ENCODE measurements around the gene TBX18. TPM values are rescaled to one million over a fixed set of nuclear protein-coding genes. Genes with fewer than 3 reads are reported as not detected.

Gene TBX18
- total and polyA plus RNA-seq, 5 donors: 5.7 to 10.4 (median 9.1) TPM

DNA sequence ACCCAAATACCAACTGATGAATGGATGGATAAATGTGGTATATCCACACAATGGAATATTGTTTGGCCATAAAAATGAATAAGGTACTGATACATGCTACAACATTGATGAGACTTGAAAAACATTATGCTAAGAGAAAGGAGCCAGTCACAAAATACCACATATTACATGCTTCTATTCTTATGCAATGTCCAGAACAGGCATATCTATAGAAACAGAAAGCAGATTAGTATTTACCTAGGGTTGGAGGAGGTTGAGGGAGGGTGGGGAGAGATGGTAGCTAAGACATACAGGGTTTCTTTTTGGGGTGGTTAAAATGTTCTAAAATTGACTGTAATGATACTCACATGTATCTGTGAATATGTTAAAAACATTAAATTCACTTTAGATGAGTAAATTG lies 24.8 kb upstream of the TBX18 start:
- DNase-seq (no peak), ATAC-seq (no peak)
- intact Hi-C loops (cut with DNase I): no loop called here
- H3K4me1 ChIP-seq (ENCODE audit: control insufficient read depth, insufficient read depth, low read length): no peaks in the 10 kb centered on the region
- no peak overlapping the region for H3K27ac ChIP-seq (ENCODE audit: low read length)
- no peaks in the 10 kb centered on the region for H3K27me3 ChIP-seq (ENCODE audit: control insufficient read depth, insufficient read depth)
- H3K9me3 ChIP-seq (ENCODE audit: control insufficient read depth, low read length): no peaks in the 10 kb centered on the region
- no peak overlapping the region for H3K4me3 ChIP-seq (ENCODE audit: low read length)

DNA sequence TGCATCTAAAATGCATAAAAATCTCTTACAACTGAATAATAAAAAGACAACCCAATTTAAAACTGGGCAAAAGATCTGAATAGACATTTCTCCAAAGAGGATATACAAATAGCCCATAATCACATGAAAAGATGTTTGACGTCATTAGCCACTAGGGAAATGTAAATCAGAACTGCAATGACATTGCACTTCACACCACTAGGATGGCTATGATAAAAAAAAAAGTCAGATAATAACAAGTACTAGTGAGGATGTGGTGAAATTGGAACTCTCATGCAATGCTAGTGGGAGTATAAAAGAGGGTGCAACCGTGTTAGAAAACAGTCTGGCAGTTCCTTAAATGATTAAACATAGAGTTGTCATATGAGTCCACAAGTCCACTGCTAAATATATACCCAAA lies 24.3 kb upstream of the TBX18 start:
- ATAC-seq (no peak), DNase-seq (no peak)
- Histone ChIP-seq H3K9me3 (ENCODE audit: control insufficient read depth, low read length) (no peaks in the 10 kb centered on the region), H3K27me3 (ENCODE audit: control insufficient read depth, insufficient read depth) (no peaks in the 10 kb centered on the region), H3K4me1 (ENCODE audit: control insufficient read depth, insufficient read depth, low read length) (no peaks in the 10 kb centered on the region), H3K27ac (ENCODE audit: low read length) (no peak overlapping the region), H3K4me3 (ENCODE audit: low read length) (no peak overlapping the region)
- intact Hi-C loops (cut with DNase I): no loop called here
- WGBS: 53% methylated on average over 2 of the region's 2 CpGs

DNA sequence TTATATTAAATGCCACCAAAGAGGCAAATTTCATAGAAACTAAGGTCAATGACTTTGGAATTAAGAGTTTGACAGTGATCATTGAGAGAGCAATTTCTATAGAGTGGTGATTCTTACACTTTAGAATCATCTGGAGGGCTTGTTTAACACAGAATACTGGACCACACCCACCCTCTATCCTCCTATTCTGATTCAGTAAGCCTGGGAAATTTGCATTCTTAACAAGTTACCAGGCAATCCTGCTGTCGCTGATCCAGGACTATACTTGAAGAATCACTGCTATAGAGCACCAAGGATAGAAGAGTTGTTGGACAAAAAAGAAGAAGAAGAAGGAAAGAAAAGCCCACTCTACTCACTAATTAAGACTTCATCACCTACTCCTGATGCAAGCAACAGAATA lies 21.3 kb upstream of the TBX18 start:
- ATAC-seq (no peak), DNase-seq (no peak)
- H3K9me3 ChIP-seq (ENCODE audit: control insufficient read depth, low read length): no peaks in the 10 kb centered on the region
- intact Hi-C loops (cut with DNase I): no loop called here
- no peak overlapping the region for H3K4me3 ChIP-seq (ENCODE audit: low read length)
- no peaks in the 10 kb centered on the region for H3K27me3 ChIP-seq (ENCODE audit: control insufficient read depth, insufficient read depth)
- H3K27ac ChIP-seq (ENCODE audit: low read length): no peak overlapping the region
- H3K4me1 ChIP-seq (ENCODE audit: control insufficient read depth, insufficient read depth, low read length): no peaks in the 10 kb centered on the region
- WGBS: 25% methylated on average over 1 of the region's 1 CpG

DNA sequence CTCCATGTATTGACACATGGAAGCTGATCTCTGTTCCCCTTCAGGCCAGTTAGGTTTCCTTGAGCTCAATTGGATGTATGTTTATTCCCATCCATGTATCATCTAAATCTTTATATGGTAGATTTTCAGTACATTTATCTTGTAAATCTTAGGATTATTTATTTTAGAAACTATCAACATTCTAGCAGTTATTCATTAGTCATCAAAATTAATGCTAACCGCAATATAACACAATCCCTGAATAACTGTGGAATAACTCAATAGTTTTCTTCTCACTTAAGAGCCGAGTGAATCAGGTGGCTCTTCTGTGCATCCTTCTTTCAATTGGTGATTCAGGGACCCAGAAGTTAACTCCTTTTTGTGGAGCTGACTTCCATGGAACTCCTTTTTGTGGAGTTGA lies 15.5 kb upstream of the TBX18 start:
- ATAC-seq: no peak
- Histone ChIP-seq H3K9me3 (ENCODE audit: control insufficient read depth, low read length) (no peaks in the 10 kb centered on the region), H3K27me3 (ENCODE audit: control insufficient read depth, insufficient read depth) (no peaks in the 10 kb centered on the region), H3K27ac (ENCODE audit: low read length) (no peak overlapping the region), H3K4me3 (ENCODE audit: low read length) (no peak overlapping the region), H3K4me1 (ENCODE audit: control insufficient read depth, insufficient read depth, low read length) (no peaks in the 10 kb centered on the region)
- WGBS: 92% methylated on average over 2 of the region's 2 CpGs
- intact Hi-C loops (cut with DNase I): loop anchor here in 1 of 4 donors (10.0 kb wide), 1 partner anchor 355 kb away; no protein-coding TSS in a partner anchor
- no peak for DNase-seq

DNA sequence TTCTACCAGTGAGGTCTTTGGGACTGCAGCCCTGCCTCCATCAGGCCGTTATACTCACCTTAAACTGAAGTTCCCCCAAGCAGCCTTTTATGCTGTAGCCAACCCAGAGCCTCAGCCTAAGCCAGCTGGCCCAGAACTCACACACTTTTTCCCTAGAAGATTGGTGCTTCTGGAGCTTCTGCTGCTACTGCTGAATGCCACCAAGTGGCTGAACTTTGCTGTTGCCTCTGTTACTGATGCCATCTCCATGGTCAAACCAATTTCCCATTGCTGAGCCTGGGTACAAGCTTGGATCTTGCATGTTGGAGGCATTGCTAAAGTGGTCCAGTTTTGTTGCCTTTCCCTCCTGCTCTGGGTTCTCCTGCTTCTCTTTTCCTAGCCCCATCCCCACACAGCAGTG lies 15.0 kb upstream of the TBX18 start:
- WGBS: 58% methylated on average over 1 of the region's 1 CpG
- Histone ChIP-seq H3K4me3 (ENCODE audit: low read length) (no peak overlapping the region), H3K27ac (ENCODE audit: low read length) (no peak overlapping the region), H3K4me1 (ENCODE audit: control insufficient read depth, insufficient read depth, low read length) (no peaks in the 10 kb centered on the region), H3K9me3 (ENCODE audit: control insufficient read depth, low read length) (no peaks in the 10 kb centered on the region), H3K27me3 (ENCODE audit: control insufficient read depth, insufficient read depth) (no peaks in the 10 kb centered on the region)
- ATAC-seq (no peak), DNase-seq (no peak)
- intact Hi-C loops (cut with DNase I): loop anchor here in 1 of 4 donors (10.0 kb wide), 1 partner anchor 355 kb away; no protein-coding TSS in a partner anchor

GRCh38 chr6:84777888-84778287 lies 13.5 kb upstream of the TBX18 start:
- WGBS: 70% methylated on average over 1 of the region's 1 CpG
- H3K27ac ChIP-seq (ENCODE audit: low read length): no peak overlapping the region
- intact Hi-C loops (cut with DNase I): loop anchor here in 1 of 4 donors (10.0 kb wide), 1 partner anchor 353 kb away; no protein-coding TSS in a partner anchor

DNA sequence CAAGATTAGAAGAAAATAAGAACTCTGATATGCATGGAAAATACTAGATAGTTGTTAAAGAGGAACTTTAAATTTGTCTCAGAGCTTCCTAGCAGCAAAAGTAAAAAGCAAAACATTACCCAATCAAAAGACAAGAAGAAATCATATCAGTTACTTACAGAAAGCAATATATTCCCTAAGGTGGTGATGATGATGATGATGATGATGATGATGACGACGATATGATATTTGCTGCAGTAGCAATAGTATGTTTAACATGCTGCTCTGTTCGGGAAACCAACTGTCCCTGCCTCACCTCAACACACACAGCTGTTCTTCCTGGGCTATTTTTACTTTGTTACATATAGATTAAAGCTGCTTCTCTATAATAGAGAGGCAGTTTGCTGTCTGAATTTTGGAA lies 12.0 kb upstream of the TBX18 start:
- Histone ChIP-seq H3K27ac (ENCODE audit: low read length) (no peak overlapping the region), H3K9me3 (ENCODE audit: control insufficient read depth, low read length) (no peaks in the 10 kb centered on the region), H3K4me3 (ENCODE audit: low read length) (no peak overlapping the region), H3K27me3 (ENCODE audit: control insufficient read depth, insufficient read depth) (no peaks in the 10 kb centered on the region), H3K4me1 (ENCODE audit: control insufficient read depth, insufficient read depth, low read length) (no peaks in the 10 kb centered on the region)
- ATAC-seq: no peak
- DNase-seq: no peak
- WGBS: 68% methylated on average over 3 of the region's 3 CpGs
- intact Hi-C loops (cut with DNase I): loop anchor here in 1 of 4 donors (10.0 kb wide), 1 partner anchor 352 kb away; no protein-coding TSS in a partner anchor

More at GRCh38 chr6:84777888-84778287, 13.5 kb upstream of the TBX18 start:
- no peak for DNase-seq
- Histone ChIP-seq H3K4me1 (ENCODE audit: control insufficient read depth, insufficient read depth, low read length) (no peaks in the 10 kb centered on the region), H3K27me3 (ENCODE audit: control insufficient read depth, insufficient read depth) (no peaks in the 10 kb centered on the region), H3K4me3 (ENCODE audit: low read length) (no peak overlapping the region), H3K9me3 (ENCODE audit: control insufficient read depth, low read length) (no peaks in the 10 kb centered on the region)
- no peak for ATAC-seq

DNA sequence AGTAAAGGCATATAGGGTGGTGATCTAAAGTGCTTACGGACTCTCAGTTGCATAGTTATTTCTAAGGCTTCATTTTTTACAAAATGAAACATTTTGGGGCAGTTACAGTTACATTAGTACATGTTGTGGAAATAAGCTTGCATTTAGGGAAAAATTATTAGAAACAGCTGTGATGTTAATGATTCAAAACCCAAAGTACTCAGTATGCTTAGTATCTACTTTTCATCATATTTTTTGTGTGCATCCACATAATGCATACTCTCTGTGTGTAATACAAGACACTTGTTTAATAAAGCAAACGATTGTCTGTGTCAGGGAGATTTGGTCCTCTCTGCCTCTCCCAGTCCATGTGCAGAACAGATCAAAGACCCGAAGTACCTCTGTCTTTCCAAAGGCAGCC lies 11.4 kb upstream of the TBX18 start:
- ATAC-seq: no peak
- no peaks in the 10 kb centered on the region for H3K27me3 ChIP-seq (ENCODE audit: control insufficient read depth, insufficient read depth)
- intact Hi-C loops (cut with DNase I): loop anchor here in 1 of 4 donors (10.0 kb wide), 1 partner anchor 351 kb away; no protein-coding TSS in a partner anchor
- no peak overlapping the region for H3K4me3 ChIP-seq (ENCODE audit: low read length)
- no peaks in the 10 kb centered on the region for H3K4me1 ChIP-seq (ENCODE audit: control insufficient read depth, insufficient read depth, low read length)
- DNase-seq: no peak
- 64% methylated on average over 3 of the region's 3 CpGs for WGBS
- H3K27ac ChIP-seq (ENCODE audit: low read length): no peak overlapping the region
- H3K9me3 ChIP-seq (ENCODE audit: control insufficient read depth, low read length): no peaks in the 10 kb centered on the region

- intact Hi-C loops (cut with DNase I): loop anchor here in 1 of 4 donors (10.0 kb wide), 1 partner anchor 350 kb away; no protein-coding TSS in a partner anchor
- Histone ChIP-seq H3K9me3 (ENCODE audit: control insufficient read depth, low read length) (no peaks in the 10 kb centered on the region), H3K4me3 (ENCODE audit: low read length) (peak overlapping the region; percentile 55), H3K27me3 (ENCODE audit: control insufficient read depth, insufficient read depth) (no peaks in the 10 kb centered on the region), H3K27ac (ENCODE audit: low read length) (no peak overlapping the region), H3K4me1 (ENCODE audit: control insufficient read depth, insufficient read depth, low read length) (no peaks in the 10 kb centered on the region)
- DNase-seq (no peak), ATAC-seq (no peak)
- WGBS: 9% methylated on average over 14 of the region's 14 CpGs
These were observed 10.5 kb upstream of the TBX18 start for GRCh38 chr6:84774985-84775284.

- Histone ChIP-seq H3K27ac (ENCODE audit: low read length) (peak overlapping the region; percentile 33), H3K9me3 (ENCODE audit: control insufficient read depth, low read length) (no peaks in the 10 kb centered on the region), H3K27me3 (ENCODE audit: control insufficient read depth, insufficient read depth) (no peaks in the 10 kb centered on the region), H3K4me1 (ENCODE audit: control insufficient read depth, insufficient read depth, low read length) (no peaks in the 10 kb centered on the region), H3K4me3 (ENCODE audit: low read length) (peak overlapping the region; percentile 55)
- intact Hi-C loops (cut with DNase I): loop anchor here in 1 of 4 donors (10.0 kb wide), 1 partner anchor 350 kb away; no protein-coding TSS in a partner anchor
- WGBS: 2% methylated on average over 79 of the region's 79 CpGs
- ATAC-seq (peak; percentile 88 to 92), DNase-seq (peak; percentile 74 to 90 (median 89))
These were observed 10.0 kb upstream of the TBX18 start for GRCh38 chr6:84774157-84774984.

- intact Hi-C loops (cut with DNase I): loop anchor here in 1 of 4 donors (10.0 kb wide), 1 partner anchor 349 kb away; no protein-coding TSS in a partner anchor
- Histone ChIP-seq H3K27me3 (ENCODE audit: control insufficient read depth, insufficient read depth) (no peaks in the 10 kb centered on the region), H3K4me1 (ENCODE audit: control insufficient read depth, insufficient read depth, low read length) (no peaks in the 10 kb centered on the region), H3K4me3 (ENCODE audit: low read length) (peak overlapping the region; percentile 55), H3K27ac (ENCODE audit: low read length) (peak overlapping the region; percentile 58), H3K9me3 (ENCODE audit: control insufficient read depth, low read length) (no peaks in the 10 kb centered on the region)
- 1% methylated on average over 69 of the region's 69 CpGs for WGBS
- peak; percentile 43 to 76 (median 69) for DNase-seq
- peak; percentile 64 to 71 for ATAC-seq
These were observed 9.2 kb upstream of the TBX18 start for GRCh38 chr6:84773431-84774156.

Measured in right cardiac atrium (tissue), 5 donors.